Activated CD4-positive, alpha-beta memory T cell treated with anti-CD3 and anti-CD28 coated beads, Interleukin-2, amount 10 ng/mL, durations not matched to agents 7 days and 5 days (primary cell): ENCODE measurements around the gene ARHGAP27. TPM values are rescaled to one million over a fixed set of nuclear protein-coding genes. Genes with fewer than 3 reads are reported as not detected.
A peak's percentile ranks its signal among the peaks of the same experiment; 100 is the strongest.

Source experiments
- CTCF ChIA-PET: fragments of 350-600 bp; sonication (Branson Sonifier 250); formaldehyde crosslinking; loops from one replicate; lab custom pipeline; 2021; ENCODE audit warnings: antibody characterized with exemption, inconsistent platforms; lab: Charles Lee
- POLR2A ChIA-PET: fragments of 350-600 bp; sonication (Branson Sonifier 250); formaldehyde crosslinking; loops from one replicate; lab custom pipeline; 2021; ENCODE audit warnings: antibody characterized with exemption; lab: Charles Lee
- DNase-seq: peaks from one replicate; pipeline ENCODE4 v3.0.0-alpha.2; 2020
- H3K27ac Mint-ChIP-seq: one replicate; pipeline ENCODE4 v1.8.0; 2021; ENCODE audit warnings: mild to moderate bottlenecking, mixed read lengths
- H3K27me3 Mint-ChIP-seq: one replicate; pipeline ENCODE4 v1.8.0; 2021; ENCODE audit warnings: mixed read lengths
- H3K36me3 Mint-ChIP-seq: one replicate; pipeline ENCODE4 v1.8.0; 2021; ENCODE audit warnings: low read depth, mixed read lengths
- H3K4me1 Mint-ChIP-seq: one replicate; pipeline ENCODE4 v1.8.0; 2021; ENCODE audit warnings: mixed read lengths
- H3K4me3 Mint-ChIP-seq: one replicate; pipeline ENCODE4 v1.8.0; 2021; ENCODE audit warnings: mild to moderate bottlenecking, mixed read lengths
- H3K9me3 Mint-ChIP-seq: one replicate; pipeline ENCODE4 v1.8.0; 2021; ENCODE audit warnings: mixed read lengths
- total RNA-seq, 2 experiments: library from RNA; stranded (reverse); gene quantifications; one replicate each; pipeline ENCODE4 v1.2.3, GENCODE V29; 2021

ARHGAP27 gene
- total RNA-seq, 2 experiments from 2014 or later: 81.4 to 84.4 TPM

DNA sequence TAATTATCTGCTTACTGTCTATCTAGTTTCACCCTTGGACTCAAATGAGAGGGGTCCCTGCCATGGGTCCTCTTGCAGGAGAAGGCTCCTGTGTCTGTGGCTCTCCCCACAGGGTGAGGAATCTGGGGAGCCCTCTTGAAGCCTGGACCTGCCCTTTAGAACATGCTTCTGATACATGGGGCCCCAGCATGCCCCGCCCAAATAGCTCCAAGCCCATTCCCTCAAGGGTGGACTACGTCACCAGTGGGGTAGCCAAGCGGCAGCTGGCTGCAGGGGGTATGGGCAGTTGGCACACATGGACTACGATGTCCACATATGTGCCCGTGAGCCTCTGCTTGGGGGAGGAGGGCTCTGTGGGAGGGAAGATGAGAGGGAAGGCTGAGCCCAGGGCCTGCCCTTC lies 39.3 kb downstream of the ARHGAP27 start:
- H3K4me3 Mint-ChIP-seq: no peak overlapping the region
- no peaks in the 10 kb centered on the region for H3K9me3 Mint-ChIP-seq
- DNase-seq: no peak
- peaks cover 7% of the 10 kb centered on the region for H3K4me1 Mint-ChIP-seq
- CTCF ChIA-PET: interaction anchor here (0.9 to 3.9 kb wide), 4 partner anchors 8 to 174 kb away, joined by 3 to 16 read pairs (median 7); no protein-coding TSS in a partner anchor
- H3K27me3 Mint-ChIP-seq: peaks cover 8% of the 10 kb centered on the region
- H3K36me3 Mint-ChIP-seq: peaks cover 22% of the 10 kb centered on the region
- POLR2A ChIA-PET: interaction anchor here (0.9 to 1.5 kb wide), 4 partner anchors 9 to 81 kb away, joined by 3 to 4 read pairs (median 3); no protein-coding TSS in a partner anchor
- no peak overlapping the region for H3K27ac Mint-ChIP-seq

DNA sequence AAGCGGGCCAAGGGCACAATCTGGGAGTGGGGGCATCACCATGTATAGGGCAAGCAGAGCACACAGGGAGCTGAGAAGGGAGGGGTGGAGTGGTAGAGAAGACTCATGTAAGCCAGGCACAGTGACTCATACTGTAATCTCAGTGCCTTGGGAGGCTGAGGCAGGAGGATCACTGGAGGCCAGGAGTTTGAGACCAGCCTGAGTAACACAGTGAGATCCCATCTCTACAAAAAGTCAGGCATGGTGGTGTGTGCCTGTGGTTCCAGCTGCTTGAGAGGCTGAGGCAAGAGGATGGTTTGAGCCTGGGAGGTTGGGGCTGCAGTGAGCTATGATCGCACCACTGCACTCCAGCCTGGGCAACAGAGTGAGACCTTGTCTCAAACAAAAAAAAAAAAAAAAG lies 40.8 kb downstream of the ARHGAP27 start:
- ChIA-PET POLR2A (interaction anchor here (1.2 to 1.5 kb wide), 3 partner anchors 8 to 75 kb away, joined by 3 to 4 read pairs (median 3); partner anchors contain the start of gene MAP3K14), CTCF (interaction anchor here (1.8 to 3.9 kb wide), 2 partner anchors 115 to 173 kb away, joined by 9 to 16 read pairs; no protein-coding TSS in a partner anchor)
- peaks cover 13% of the 10 kb centered on the region for H3K36me3 Mint-ChIP-seq
- no peaks in the 10 kb centered on the region for H3K9me3 Mint-ChIP-seq
- H3K4me3 Mint-ChIP-seq: no peak overlapping the region
- peaks cover 17% of the 10 kb centered on the region for H3K27me3 Mint-ChIP-seq
- DNase-seq: no peak
- H3K4me1 Mint-ChIP-seq: peaks cover 10% of the 10 kb centered on the region
- no peak overlapping the region for H3K27ac Mint-ChIP-seq

DNA sequence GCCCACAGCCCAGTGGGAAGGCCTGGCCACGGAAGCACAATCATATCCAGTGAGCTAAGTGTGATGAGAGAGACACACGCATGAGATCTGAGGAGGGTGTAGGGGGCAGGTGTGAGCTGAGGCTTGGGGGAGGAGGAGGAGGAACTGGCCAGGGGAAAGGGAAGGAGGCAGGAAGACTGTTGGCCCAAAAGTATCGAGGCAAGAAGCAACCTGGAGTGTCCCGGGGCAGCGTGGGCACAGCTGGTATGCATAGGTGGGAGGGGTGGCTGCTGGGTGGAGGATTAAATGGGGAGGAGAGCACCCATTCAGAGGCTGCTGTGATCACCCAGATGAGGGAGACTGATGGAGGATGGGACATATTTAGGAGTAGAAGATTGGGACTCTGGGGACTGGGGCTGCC lies 41.4 kb downstream of the ARHGAP27 start:
- POLR2A ChIA-PET: interaction anchor here (0.6 to 1.5 kb wide), 2 partner anchors 9 to 19 kb away, joined by 3 to 4 read pairs; no protein-coding TSS in a partner anchor
- CTCF ChIA-PET: interaction anchor here (3.9 kb wide), 1 partner anchor 114 kb away, joined by 16 read pairs; no protein-coding TSS in a partner anchor
- peaks cover 20% of the 10 kb centered on the region for H3K27me3 Mint-ChIP-seq
- no peak for DNase-seq
- H3K4me3 Mint-ChIP-seq: no peak overlapping the region
- no peaks in the 10 kb centered on the region for H3K9me3 Mint-ChIP-seq
- peaks cover 12% of the 10 kb centered on the region for H3K36me3 Mint-ChIP-seq
- peaks cover 10% of the 10 kb centered on the region for H3K4me1 Mint-ChIP-seq
- H3K27ac Mint-ChIP-seq: no peak overlapping the region

DNA sequence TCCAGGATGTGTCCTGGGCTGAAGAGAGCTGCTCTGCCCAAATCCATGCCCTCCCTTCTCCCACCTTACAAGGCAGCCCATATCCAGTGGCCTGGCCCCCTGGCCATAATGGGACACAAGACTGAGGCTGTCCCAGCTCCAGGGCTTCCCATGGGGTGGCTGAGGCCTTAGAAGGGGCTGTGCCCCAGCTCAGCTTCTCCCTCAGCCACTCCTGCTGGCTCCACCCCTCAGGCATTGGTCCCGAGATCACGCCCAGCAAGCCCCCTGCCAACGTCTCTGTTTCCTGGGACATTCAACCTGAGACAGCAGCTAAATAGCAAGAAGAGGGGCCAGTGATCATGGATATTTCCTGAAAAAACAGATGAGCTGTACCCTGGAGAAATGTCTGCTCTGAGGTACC lies 43.3 kb downstream of the ARHGAP27 start:
- ChIA-PET CTCF (interaction anchor here (0.7 to 2.0 kb wide), 5 partner anchors 20 to 192 kb away, joined by 3 to 10 read pairs (median 5); partner anchors contain the start of gene MAP3K14), POLR2A (interaction anchor here (0.8 to 1.7 kb wide), 4 partner anchors 9 to 77 kb away, joined by 3 to 7 read pairs (median 3); partner anchors contain the start of gene MAP3K14)
- Mint-ChIP-seq H3K27ac (no peak overlapping the region), H3K27me3 (peaks cover 23% of the 10 kb centered on the region), H3K9me3 (no peaks in the 10 kb centered on the region), H3K4me3 (no peak overlapping the region), H3K36me3 (peaks cover 2% of the 10 kb centered on the region), H3K4me1 (peaks cover 17% of the 10 kb centered on the region)
- no peak for DNase-seq

DNA sequence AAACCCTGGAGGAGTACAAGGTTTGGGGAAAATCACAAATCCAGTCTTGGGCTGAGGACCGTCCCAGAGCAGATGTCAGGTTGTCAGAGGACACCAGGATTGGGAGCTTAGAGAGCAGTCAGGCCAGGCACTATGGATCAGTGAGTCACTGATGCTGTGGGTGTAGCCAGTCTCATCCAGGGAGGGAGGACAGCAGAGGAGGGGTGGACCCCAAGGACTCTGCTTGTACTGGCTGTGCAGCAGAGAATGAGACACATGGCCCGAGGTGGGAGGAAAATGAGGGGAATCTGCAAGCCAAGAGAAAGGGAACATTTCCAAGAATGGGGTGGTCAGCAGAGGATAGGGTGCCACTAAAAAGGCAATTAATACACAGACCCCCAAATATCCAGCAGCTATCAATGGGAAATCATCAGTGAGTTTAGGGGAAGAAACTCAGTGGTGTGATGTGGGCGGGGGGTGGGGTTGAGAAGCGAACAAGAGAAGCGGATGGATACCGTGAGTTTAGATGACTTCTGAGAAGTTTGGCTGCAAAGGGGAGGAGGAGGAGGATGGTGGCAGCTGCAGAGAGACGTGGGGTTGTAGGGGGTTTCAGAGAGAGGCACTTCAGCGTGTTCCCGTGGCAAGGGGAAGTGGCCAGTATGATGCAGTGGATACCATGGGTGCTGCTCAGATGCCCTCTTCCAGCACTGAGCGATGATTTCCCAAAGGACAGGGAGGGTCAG lies 43.9 kb downstream of the ARHGAP27 start:
- Mint-ChIP-seq H3K27ac (no peak overlapping the region), H3K36me3 (no peaks in the 10 kb centered on the region), H3K4me3 (no peak overlapping the region), H3K27me3 (peaks cover 28% of the 10 kb centered on the region), H3K4me1 (peaks cover 20% of the 10 kb centered on the region), H3K9me3 (no peaks in the 10 kb centered on the region)
- ChIA-PET POLR2A (interaction anchor here (1.0 to 1.7 kb wide), 4 partner anchors 72 to 140 kb away, joined by 3 to 7 read pairs (median 4); partner anchors contain the start of gene MAP3K14), CTCF (interaction anchor here (0.6 to 5.2 kb wide), 8 partner anchors 21 to 259 kb away, joined by 3 to 114 read pairs (median 5); partner anchors contain the start of genes ACBD4 and MAP3K14)
- DNase-seq: no peak

DNA sequence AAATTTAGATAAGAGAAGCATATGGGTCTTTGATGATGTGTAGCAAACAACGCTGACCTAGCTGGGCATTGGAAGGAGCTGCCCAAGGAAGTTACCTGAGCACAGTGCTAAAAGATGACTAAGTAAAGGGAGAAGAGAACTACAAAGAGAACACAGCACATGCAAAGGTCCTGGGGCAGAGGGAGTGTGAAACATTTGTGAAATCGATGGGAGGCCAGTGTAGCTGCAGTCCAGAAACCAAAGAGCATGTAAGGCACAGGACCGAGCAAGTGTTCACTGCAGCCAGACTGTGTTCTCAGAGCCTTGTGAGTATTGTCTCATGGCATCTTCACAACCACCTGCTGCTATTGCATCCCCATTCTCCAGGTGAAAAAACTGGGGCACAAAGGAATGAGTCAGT lies 44.9 kb downstream of the ARHGAP27 start:
- H3K4me1 Mint-ChIP-seq: peaks cover 20% of the 10 kb centered on the region
- no peak overlapping the region for H3K4me3 Mint-ChIP-seq
- no peak overlapping the region for H3K27ac Mint-ChIP-seq
- no peak for DNase-seq
- POLR2A ChIA-PET: interaction anchor here (1.0 to 1.2 kb wide), 2 partner anchors 111 to 139 kb away, joined by 3 to 5 read pairs; no protein-coding TSS in a partner anchor
- no peaks in the 10 kb centered on the region for H3K9me3 Mint-ChIP-seq
- H3K36me3 Mint-ChIP-seq: no peaks in the 10 kb centered on the region
- H3K27me3 Mint-ChIP-seq: peaks cover 28% of the 10 kb centered on the region
- CTCF ChIA-PET: interaction anchor here (0.7 to 5.2 kb wide), 6 partner anchors 18 to 252 kb away, joined by 3 to 114 read pairs (median 4); partner anchors contain the start of genes ACBD4 and MAP3K14

DNA sequence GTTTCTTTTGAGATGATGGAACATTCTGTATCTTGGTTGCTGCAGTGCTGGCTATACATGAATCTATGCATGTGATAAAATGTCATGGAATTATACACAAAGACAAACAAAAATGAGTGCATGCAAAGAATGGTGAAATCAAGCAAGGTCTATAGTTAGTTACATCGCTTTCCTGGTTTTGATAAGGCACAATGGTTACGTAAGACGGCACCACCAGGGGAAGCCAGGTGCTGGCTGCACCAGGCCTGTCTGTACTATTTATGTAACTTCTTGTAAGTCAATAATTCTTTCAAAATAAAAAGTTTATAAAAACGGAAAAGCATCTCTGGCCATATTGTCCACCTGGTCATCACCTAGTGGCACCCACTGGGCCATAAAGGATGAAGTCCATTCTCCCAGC lies 46.5 kb downstream of the ARHGAP27 start:
- peaks cover 20% of the 10 kb centered on the region for H3K4me1 Mint-ChIP-seq
- no peak overlapping the region for H3K27ac Mint-ChIP-seq
- POLR2A ChIA-PET: interaction anchor here (1.0 to 2.2 kb wide), 4 partner anchors 69 to 138 kb away, joined by 3 to 19 read pairs (median 6); partner anchors contain the start of gene MAP3K14

GRCh38 chr17:45385331-45385997 lies 47.2 kb downstream of the ARHGAP27 start:
- Mint-ChIP-seq H3K4me3 (no peak overlapping the region), H3K27me3 (peaks cover 28% of the 10 kb centered on the region), H3K9me3 (no peaks in the 10 kb centered on the region), H3K4me1 (peaks cover 20% of the 10 kb centered on the region), H3K27ac (no peak overlapping the region), H3K36me3 (no peaks in the 10 kb centered on the region)
- POLR2A ChIA-PET: interaction anchor here (0.6 to 2.2 kb wide), 5 partner anchors 68 to 164 kb away, joined by 3 to 19 read pairs (median 5); partner anchors contain the start of genes FMNL1 and MAP3K14
- CTCF ChIA-PET: interaction anchor here (0.5 to 5.2 kb wide), 23 partner anchors 9 to 414 kb away, joined by 3 to 114 read pairs (median 5); partner anchors contain the start of gene MAP3K14
- peak; percentile 90 for DNase-seq

More for the DNA sequence above, 46.5 kb downstream of the ARHGAP27 start:
- no peak overlapping the region for H3K4me3 Mint-ChIP-seq
- DNase-seq: no peak
- no peaks in the 10 kb centered on the region for H3K9me3 Mint-ChIP-seq
- CTCF ChIA-PET: interaction anchor here (0.6 to 5.2 kb wide), 18 partner anchors 8 to 415 kb away, joined by 3 to 114 read pairs (median 5); partner anchors contain the start of gene MAP3K14
- H3K36me3 Mint-ChIP-seq: no peaks in the 10 kb centered on the region
- H3K27me3 Mint-ChIP-seq: peaks cover 28% of the 10 kb centered on the region

DNA sequence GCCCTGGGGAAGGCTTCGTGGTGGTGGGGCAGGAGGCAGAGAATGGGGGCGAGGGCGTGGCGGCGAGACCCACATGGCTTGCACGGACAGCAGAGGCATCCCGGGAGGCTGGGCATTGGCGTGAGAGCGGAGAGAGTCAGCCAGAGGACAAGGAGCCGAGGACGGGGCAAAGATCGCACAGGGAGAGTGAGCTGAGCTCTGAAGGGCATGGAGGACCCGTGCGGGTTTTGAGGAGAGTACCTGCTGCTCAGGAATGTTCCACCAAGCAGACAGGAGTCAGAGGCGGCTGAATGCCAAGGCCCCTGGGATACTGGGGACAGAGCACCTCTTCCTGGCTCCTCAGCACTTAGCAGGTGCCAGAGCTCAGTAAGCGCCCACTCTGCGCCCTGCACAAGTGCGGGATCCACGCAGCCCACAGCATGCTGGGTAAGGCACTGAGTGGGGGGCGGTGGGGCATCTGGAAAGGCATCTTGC lies 47.8 kb downstream of the ARHGAP27 start:
- H3K27ac Mint-ChIP-seq: no peak overlapping the region

GRCh38 chr17:45384047-45384788 lies 48.5 kb downstream of the ARHGAP27 start:
- Mint-ChIP-seq H3K27ac (no peak overlapping the region), H3K27me3 (peaks cover 25% of the 10 kb centered on the region), H3K4me3 (no peak overlapping the region), H3K36me3 (no peaks in the 10 kb centered on the region), H3K4me1 (peaks cover 20% of the 10 kb centered on the region), H3K9me3 (no peaks in the 10 kb centered on the region)
- DNase-seq: no peak
- ChIA-PET POLR2A (interaction anchor here (0.6 to 2.2 kb wide), 3 partner anchors 107 to 164 kb away, joined by 3 to 19 read pairs (median 7); no protein-coding TSS in a partner anchor), CTCF (interaction anchor here (0.5 to 5.2 kb wide), 17 partner anchors 9 to 187 kb away, joined by 3 to 114 read pairs (median 4); partner anchors contain the start of gene MAP3K14)

More for the DNA sequence above, 47.8 kb downstream of the ARHGAP27 start:
- DNase-seq: no peak
- no peaks in the 10 kb centered on the region for H3K36me3 Mint-ChIP-seq
- H3K4me3 Mint-ChIP-seq: no peak overlapping the region
- CTCF ChIA-PET: interaction anchor here (0.5 to 5.2 kb wide), 23 partner anchors 9 to 233 kb away, joined by 3 to 114 read pairs (median 5); partner anchors contain the start of gene MAP3K14
- peaks cover 20% of the 10 kb centered on the region for H3K4me1 Mint-ChIP-seq
- H3K9me3 Mint-ChIP-seq: no peaks in the 10 kb centered on the region
- POLR2A ChIA-PET: interaction anchor here (0.6 to 2.2 kb wide), 5 partner anchors 68 to 163 kb away, joined by 3 to 19 read pairs (median 5); partner anchors contain the start of genes FMNL1 and MAP3K14
- H3K27me3 Mint-ChIP-seq: peaks cover 28% of the 10 kb centered on the region

DNA sequence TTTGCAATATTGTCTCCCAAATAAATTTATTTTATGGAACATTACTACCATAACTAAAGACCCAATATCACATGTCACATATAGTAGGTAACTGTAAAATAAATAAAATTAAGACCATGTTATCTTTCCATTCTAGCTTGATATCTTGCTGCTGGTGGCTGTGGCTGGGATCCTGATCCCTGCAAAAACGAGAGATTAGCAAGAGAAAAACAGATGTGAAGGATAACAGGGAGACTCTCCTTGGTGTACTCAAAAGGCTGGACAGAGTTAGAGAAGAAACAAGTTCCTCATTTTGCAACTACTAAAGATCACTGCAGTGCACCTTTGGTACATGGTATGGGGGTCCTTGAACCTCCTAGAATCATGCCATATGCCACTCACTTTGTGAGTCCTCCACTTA lies 49.7 kb downstream of the ARHGAP27 start:
- Mint-ChIP-seq H3K4me3 (no peak overlapping the region), H3K4me1 (peaks cover 9% of the 10 kb centered on the region), H3K36me3 (no peaks in the 10 kb centered on the region), H3K27ac (no peak overlapping the region), H3K27me3 (peaks cover 15% of the 10 kb centered on the region), H3K9me3 (no peaks in the 10 kb centered on the region)
- ChIA-PET POLR2A (interaction anchor here (1.1 to 3.1 kb wide), 2 partner anchors 66 to 164 kb away, joined by 3 to 9 read pairs; partner anchors contain the start of gene MAP3K14), CTCF (interaction anchor here (1.6 to 3.0 kb wide), 3 partner anchors 99 to 164 kb away, joined by 4 to 17 read pairs (median 11); no protein-coding TSS in a partner anchor)
- DNase-seq: no peak
